HepG2 (cell line): ENCODE data around the gene PREX1. TPM values are rescaled to one million over a fixed set of nuclear protein-coding genes. Genes with fewer than 3 reads are reported as not detected.

Experiments used
- ATAC-seq: fragments of 200-7000 bp; cut with Tn5 transposase; 3 replicates; pipeline ENCODE4 v1.9.1; 2020; ENCODE audit warnings: mild to moderate bottlenecking, moderate library complexity
- BruUV-seq: library from RNA; stranded (reverse); fragments of 400-500 nt; replicated peaks from 2 replicates; lab custom pipeline; 2021; lab: Mats Ljungman, UMichigan
- CTCF ChIA-PET: fragments of 300-600 bp; formaldehyde crosslinking; extraction: SDS; loops from one replicate; lab custom pipeline; 2021; ENCODE audit warnings: low total read pairs, inconsistent platforms, low intra/inter-chr PET ratio; lab: Yijun Ruan, JAX
- POLR2A ChIA-PET: fragments of 350-600 bp; sonication (Branson Sonifier 250); formaldehyde crosslinking; loops from one replicate; lab custom pipeline; 2020; ENCODE audit warnings: antibody characterized with exemption, inconsistent platforms; lab: Yijun Ruan, JAX
- DNase-seq: peaks from one replicate; pipeline ENCODE4 v3.0.0-alpha.2; 2015; ENCODE audit warnings: low spot score
- FAIRE-seq: peaks from 3 replicates; lab custom pipeline; 2011; peaks lifted over from hg19 to GRCh38; lab: Jason Lieb, UNC
- H2AFZ ChIP-seq: one replicate; pipeline ENCODE4 v1.6.1; 2011; ENCODE audit warnings: low read length, inconsistent platforms
- H3K27ac ChIP-seq: fragments of 300-600 bp; 3 replicates; pipeline ENCODE4 v1.8.0; 2011; ENCODE audit warnings: mixed run types, mild to moderate bottlenecking, mixed read lengths, low read length, inconsistent platforms; ENCODE audit not compliant: insufficient read depth; ENCODE audit errors: extremely low read length
- H3K27me3 ChIP-seq, 2 experiments: fragments of 200-600 bp in 1 of 2; 2 replicates in 1 of 2; 3 replicates in 1 of 2; pipeline versions ENCODE4 v1.6.0 to v1.8.0; 2011; ENCODE audit warnings: low read length in 2 of 2, mild to moderate bottlenecking in 2 of 2, moderate library complexity in 2 of 2, inconsistent platforms in 1 of 2; ENCODE audit not compliant: insufficient read depth in 2 of 2, control insufficient read depth in 1 of 2
- H3K36me3 ChIP-seq, 2 experiments: fragments of 200-600 bp in 1 of 2; replicated peaks in 1 of 2; 2 replicates in 1 of 2; 3 replicates in 1 of 2; pipeline versions ENCODE4 v1.5.1 to v1.8.0; 2011; ENCODE audit warnings: low read length in 2 of 2, inconsistent platforms in 1 of 2; ENCODE audit not compliant: insufficient read depth in 2 of 2, control insufficient read depth in 1 of 2
- H3K4me1 ChIP-seq: 2 replicates; pipeline ENCODE4 v1.5.1; 2012; ENCODE audit warnings: low read length, inconsistent platforms; ENCODE audit not compliant: insufficient read depth
- H3K4me2 ChIP-seq: 2 replicates; pipeline ENCODE4 v1.6.0; 2011; ENCODE audit warnings: low read depth, low read length, inconsistent platforms
- H3K4me3 ChIP-seq, 3 experiments: fragments of 200-600 bp in 1 of 3; sonication (generic), shearing (Covaris generic) in 1 of 3; replicated peaks in 1 of 3; 2 replicates each; pipeline ENCODE4 v1.5.1; 2011 to 2016; ENCODE audit warnings: low read length in 3 of 3, inconsistent platforms in 2 of 3, low read depth in 2 of 3, mild to moderate bottlenecking in 2 of 3, control low read depth in 1 of 3, mixed read lengths in 1 of 3; ENCODE audit not compliant: insufficient read depth in 1 of 3
- H3K79me2 ChIP-seq: one replicate; pipeline ENCODE4 v1.6.1; 2011; ENCODE audit warnings: low read length, inconsistent platforms; ENCODE audit not compliant: insufficient read depth
- H3K9ac ChIP-seq: 2 replicates; pipeline ENCODE4 v1.6.0; 2011; ENCODE audit warnings: mild to moderate bottlenecking, low read depth, low read length, inconsistent platforms; ENCODE audit not compliant: insufficient read depth
- H3K9me3 ChIP-seq: 2 replicates; pipeline ENCODE4 v1.5.1; 2012; ENCODE audit warnings: mild to moderate bottlenecking, low read length
- H4K20me1 ChIP-seq: 2 replicates; pipeline ENCODE4 v1.6.0; 2011; ENCODE audit warnings: inconsistent platforms, mild to moderate bottlenecking, low read length, moderate library complexity; ENCODE audit not compliant: insufficient read depth
- HINFP ChIP-seq: sonication (generic); formaldehyde crosslinking; IDR thresholded peaks from 2 replicates; pipeline ENCODE4 v1.4.0; 2020; ENCODE audit warnings: low read depth, mild to moderate bottlenecking, missing genetic modification reagents
- MIER2 ChIP-seq: IDR thresholded peaks from 2 replicates; pipeline ENCODE4 v1.6.1; 2016; ENCODE audit warnings: missing biosample characterization, missing genetic modification reagents
- PPARG ChIP-seq: conservative IDR thresholded peaks from 2 replicates; pipeline ENCODE4 v1.6.1; 2016; ENCODE audit warnings: missing biosample characterization, missing genetic modification reagents
- SOX13 ChIP-seq, 3 experiments: fragments of 450-650 bp in 1 of 3; sonication (generic) in 1 of 3; formaldehyde crosslinking in 1 of 3; IDR thresholded peaks in 2 of 3; conservative IDR thresholded peaks in 1 of 3; 2 replicates each; pipeline versions ENCODE4 v1.5.0 to v1.6.1; 2016 to 2020; ENCODE audit warnings: antibody characterized with exemption in 1 of 3, mild to moderate bottlenecking in 1 of 3, missing compliant biosample characterization in 1 of 3, missing genetic modification reagents in 1 of 3, moderate library complexity in 1 of 3
- ZFY ChIP-seq: sonication (generic); formaldehyde crosslinking; IDR thresholded peaks from 2 replicates; pipeline ENCODE4 v1.4.0; 2020; ENCODE audit warnings: missing genetic modification reagents
- ZHX1 ChIP-seq: sonication (generic); formaldehyde crosslinking; IDR thresholded peaks from 2 replicates; pipeline ENCODE4 v1.8.1; 2022; ENCODE audit warnings: low read depth, mild to moderate bottlenecking, missing genetic modification reagents
- ZNF296 ChIP-seq: sonication (generic); formaldehyde crosslinking; conservative IDR thresholded peaks from 2 replicates; pipeline ENCODE4 v1.5.0; 2020; ENCODE audit warnings: mild to moderate bottlenecking, missing genetic modification reagents
- ZNF512B ChIP-seq: sonication (generic); formaldehyde crosslinking; IDR thresholded peaks from 2 replicates; pipeline ENCODE4 v1.5.1; 2020; ENCODE audit warnings: missing genetic modification reagents, mild to moderate bottlenecking, borderline replicate concordance
- ZNF615 ChIP-seq: sonication (generic); formaldehyde crosslinking; IDR thresholded peaks from 2 replicates; pipeline ENCODE4 v1.5.0; 2020; ENCODE audit warnings: mild to moderate bottlenecking, missing genetic modification reagents, borderline replicate concordance
- ZNF652 ChIP-seq: IDR thresholded peaks from 2 replicates; pipeline ENCODE4 v1.6.1; 2016; ENCODE audit warnings: low read depth, borderline replicate concordance
- ZNF839 ChIP-seq: sonication (generic); formaldehyde crosslinking; IDR thresholded peaks from 2 replicates; pipeline ENCODE4 v1.4.0; 2020; ENCODE audit warnings: missing genetic modification reagents, mild to moderate bottlenecking, borderline replicate concordance
- WGBS: methylation state at CpG from one replicate; pipeline ENCODE4 v1.1.6; 2017; ENCODE audit warnings: low lambda C conversion rate; 5-methylcytosine and 5-hydroxymethylcytosine counted together
- in situ Hi-C: cut with HindIII; loops from 2 replicates; pipeline ENCODE4 v1.10.0; 2017; ENCODE audit warnings: low pct_unique_long_range_greater_than_20kb; ENCODE audit not compliant: extremely low pct_ligation_motif_present
- intact Hi-C: fragments of 100-400 bp; cut with micrococcal nuclease; formaldehyde crosslinking; loops from one replicate; pipeline ENCODE4 v1.10.0; 2022; ENCODE audit not compliant: unreplicated experiment
- polyA plus RNA-seq, 8 experiments: library from polyadenylated mRNA; depleted of rRNA in 3 of 8; stranded (reverse) in 7 of 8; unstranded in 1 of 8; fragments of >200 nt; fragmentation: Illumina TruSeq in 4 of 8; extraction: Trizol in 4 of 8; gene quantifications; 2 replicates each; pipeline versions ENCODE4 v1.2.1 to v1.2.3, GENCODE V29; 2011 to 2016; ENCODE audit warnings: low read depth in 4 of 8, missing spikeins in 1 of 8, mixed read lengths in 1 of 8; ENCODE audit not compliant: insufficient read depth in 1 of 8
- total RNA-seq, 5 experiments: library from RNA; depleted of rRNA; stranded (reverse); fragments of >200 nt; fragmentation: Illumina TruSeq; extraction: Trizol; gene quantifications; 2 replicates each; pipeline ENCODE4 v1.2.3, GENCODE V29; 2016; ENCODE audit warnings: low read depth in 1 of 5

Gene PREX1
- total and polyA plus RNA-seq, 2 of the 13 experiments (the other 11 are each of a cell fraction or from before 2014, with no cell fraction given), result 0.02 to 0.04 TPM

GRCh38 chr20:48777005-48777404 is 50.8 kb downstream of the PREX1 start:
- Histone ChIP-seq H3K9ac (no peak overlapping the region), H3K36me3 (no peaks in the 10 kb centered on the region), H4K20me1 (no peaks in the 10 kb centered on the region), H3K4me1 (no peaks in the 10 kb centered on the region), H3K79me2 (no peaks in the 10 kb centered on the region), H3K4me2 (no peak overlapping the region), H3K27ac (no peak overlapping the region), H2AFZ (no peak overlapping the region), H3K4me3 (no peak overlapping the region), H3K27me3 (peaks cover 2 to 22% of the 10 kb centered on the region in 2 experiments; a peak in 2 of 5 replicates), H3K9me3 (no peaks in the 10 kb centered on the region)
- TF ChIP-seq ZNF615 (CRISPR knock-in tag) (no peak), HINFP (CRISPR knock-in tag) (no peak), PPARG (CRISPR knock-in tag) (no peak), ZFY (CRISPR knock-in tag) (no peak)
- FAIRE-seq, result no peak
- 43% methylated on average over 7 of the region's 8 CpGs for WGBS
- no peak for ATAC-seq
- DNase-seq, result no peak
- no TSS peak for BruUV-seq
- intact Hi-C loops, result no loop called here
- ChIA-PET CTCF (no interaction called here), POLR2A (no interaction called here)
- in situ Hi-C loops, result no loop called here

- ChIA-PET CTCF (no interaction called here), POLR2A (no interaction called here)
- no peak for DNase-seq
- in situ Hi-C loops (no loop called here), intact Hi-C loops (no loop called here)
- TF ChIP-seq ZNF296 (CRISPR knock-in tag) (no peak), ZNF839 (no peak), ZNF652 (CRISPR knock-in tag) (no peak), SOX13 (IDR thresholded peaks at IDR 0.05) (no peak), SOX13 (CRISPR knock-in tag; conservative IDR thresholded peaks at IDR 0.05 in 1 of 2, IDR thresholded peaks at IDR 0.05 in 1 of 2) (no peak), MIER2 (CRISPR knock-in tag) (no peak), ZNF512B (CRISPR knock-in tag) (no peak), ZHX1 (CRISPR knock-in tag) (no peak)
- Histone ChIP-seq H2AFZ (no peak overlapping the region), H3K36me3 (no peaks in the 10 kb centered on the region), H3K4me2 (no peak overlapping the region), H4K20me1 (no peaks in the 10 kb centered on the region), H3K4me3 (no peak overlapping the region), H3K27me3 (peaks cover 2 to 22% of the 10 kb centered on the region in 2 experiments; a peak in 2 of 5 replicates), H3K9ac (no peak overlapping the region), H3K9me3 (no peaks in the 10 kb centered on the region), H3K79me2 (no peaks in the 10 kb centered on the region), H3K4me1 (no peaks in the 10 kb centered on the region), H3K27ac (no peak overlapping the region)
- BruUV-seq, result no TSS peak
- FAIRE-seq, result no peak
- 3% methylated on average over 5 of the region's 7 CpGs for WGBS
- ATAC-seq, result no peak
These were observed 51.5 kb downstream of the PREX1 start for GRCh38 chr20:48776306-48776705.
